H9 (cell line): ENCODE results near the gene TRIM7. TPM values are rescaled to one million over a fixed set of nuclear protein-coding genes. Genes with fewer than 3 reads are reported as not detected.

Experiments used
- DNase-seq: peaks from one replicate; pipeline ENCODE4 v3.0.0-alpha.2; 2017
- H2AFZ ChIP-seq: one replicate; pipeline ENCODE4 v1.6.1; 2013; ENCODE audit warnings: mild to moderate bottlenecking, low read length, control low read depth, moderate library complexity
- H2AK5ac ChIP-seq: 2 replicates; pipeline ENCODE4 v1.6.1; 2013; ENCODE audit warnings: low read length, control low read depth, mixed read lengths; ENCODE audit not compliant: insufficient read length
- H2BK120ac ChIP-seq: one replicate; pipeline ENCODE4 v1.6.1; 2013; ENCODE audit warnings: low read depth, mild to moderate bottlenecking, low read length, control low read depth, inconsistent platforms; ENCODE audit not compliant: poor library complexity, severe bottlenecking
- H2BK12ac ChIP-seq: 2 replicates; pipeline ENCODE4 v1.6.1; 2013; ENCODE audit warnings: low read length, control low read depth, mixed read lengths, low read depth; ENCODE audit not compliant: insufficient read length
- H2BK15ac ChIP-seq: 2 replicates; pipeline ENCODE4 v1.6.1; 2013; ENCODE audit warnings: low read depth, low read length, control low read depth
- H2BK20ac ChIP-seq: one replicate; pipeline ENCODE4 v1.6.1; 2013; ENCODE audit warnings: low read depth, mild to moderate bottlenecking, low read length, control low read depth, inconsistent platforms; ENCODE audit not compliant: poor library complexity, severe bottlenecking
- H2BK5ac ChIP-seq: 2 replicates; pipeline ENCODE4 v1.6.1; 2013; ENCODE audit warnings: low read length, control low read depth, mixed read lengths; ENCODE audit not compliant: insufficient read length
- H3K14ac ChIP-seq: 2 replicates; pipeline ENCODE4 v1.6.1; 2013; ENCODE audit warnings: low read length, control low read depth; ENCODE audit not compliant: insufficient read depth
- H3K18ac ChIP-seq: 2 replicates; pipeline ENCODE4 v1.6.1; 2013; ENCODE audit warnings: low read depth, mild to moderate bottlenecking, mixed read lengths, low read length, control low read depth; ENCODE audit not compliant: insufficient read length
- H3K23ac ChIP-seq: 2 replicates; pipeline ENCODE4 v1.6.1; 2013; ENCODE audit warnings: low read length, control low read depth, mixed read lengths, low read depth; ENCODE audit not compliant: insufficient read length
- H3K23me2 ChIP-seq: 2 replicates; pipeline ENCODE4 v1.6.1; 2013; ENCODE audit warnings: low read depth, mild to moderate bottlenecking, mixed read lengths, low read length, control low read depth; ENCODE audit not compliant: insufficient read length, poor library complexity, severe bottlenecking
- H3K27ac ChIP-seq: 2 replicates; pipeline ENCODE4 v1.5.1; 2013; ENCODE audit warnings: low read length, control low read depth, mixed read lengths, low read depth; ENCODE audit not compliant: insufficient read length
- H3K27me3 ChIP-seq: 2 replicates; pipeline ENCODE4 v1.6.1; 2013; ENCODE audit warnings: low read length, control low read depth, inconsistent platforms; ENCODE audit not compliant: insufficient read depth
- H3K4ac ChIP-seq: 2 replicates; pipeline ENCODE4 v1.6.1; 2013; ENCODE audit warnings: low read depth, mild to moderate bottlenecking, control low read depth, inconsistent platforms, low read length, moderate library complexity
- H3K4me1 ChIP-seq: 2 replicates; pipeline ENCODE4 v1.6.1; 2013; ENCODE audit warnings: low read length, control low read depth, inconsistent platforms; ENCODE audit not compliant: insufficient read depth
- H3K4me2 ChIP-seq: 2 replicates; pipeline ENCODE4 v1.6.1; 2013; ENCODE audit warnings: low read length, control low read depth, mixed read lengths; ENCODE audit not compliant: insufficient read length, insufficient read depth
- H3K56ac ChIP-seq: 2 replicates; pipeline ENCODE4 v1.6.1; 2013; ENCODE audit warnings: low read depth, mild to moderate bottlenecking, mixed read lengths, low read length, control low read depth; ENCODE audit not compliant: insufficient read length
- H3K79me1 ChIP-seq: 2 replicates; pipeline ENCODE4 v1.6.1; 2013; ENCODE audit warnings: low read depth, mild to moderate bottlenecking, moderate library complexity, low read length, control low read depth, inconsistent platforms; ENCODE audit not compliant: insufficient read depth, poor library complexity, severe bottlenecking
- H3K79me2 ChIP-seq: 2 replicates; pipeline ENCODE4 v1.6.1; 2013; ENCODE audit warnings: low read length, control low read depth, inconsistent platforms; ENCODE audit not compliant: insufficient read depth
- H3K9ac ChIP-seq: 2 replicates; pipeline ENCODE4 v1.6.1; 2013; ENCODE audit warnings: low read length, control low read depth, mixed read lengths; ENCODE audit not compliant: insufficient read length; ENCODE audit errors: extremely low read depth
- H3K9me3 ChIP-seq: one replicate; pipeline ENCODE4 v1.6.1; 2013; ENCODE audit warnings: low read depth, low read length, inconsistent platforms; ENCODE audit not compliant: control insufficient read depth
- H3T11ph ChIP-seq: one replicate; pipeline ENCODE4 v1.6.1; 2013; ENCODE audit warnings: mild to moderate bottlenecking, low read length, control low read depth, inconsistent platforms
- H4K20me1 ChIP-seq: one replicate; pipeline ENCODE4 v1.6.1; 2013; ENCODE audit not compliant: control insufficient read depth, insufficient read length, insufficient read depth
- H4K5ac ChIP-seq: 2 replicates; pipeline ENCODE4 v1.6.1; 2013; ENCODE audit warnings: low read depth, mild to moderate bottlenecking, mixed read lengths, low read length, control low read depth; ENCODE audit not compliant: insufficient read length
- H4K8ac ChIP-seq: replicated peaks from 2 replicates; pipeline ENCODE4 v1.6.1; 2013; ENCODE audit warnings: low read length, control low read depth, mixed read lengths, low read depth; ENCODE audit not compliant: insufficient read length
- H4K91ac ChIP-seq: 2 replicates; pipeline ENCODE4 v1.6.1; 2013; ENCODE audit warnings: low read depth, mild to moderate bottlenecking, moderate library complexity, mixed read lengths, low read length, control low read depth; ENCODE audit not compliant: insufficient read length
- H3K27ac Mint-ChIP-seq, 3 experiments: 2 replicates in 2 of 3; 3 replicates in 1 of 3; pipeline ENCODE4 v1.8.0; 2020 to 2021; ENCODE audit warnings: mixed read lengths in 3 of 3, mild to moderate bottlenecking in 1 of 3, moderate library complexity in 1 of 3
- H3K27me3 Mint-ChIP-seq: 2 replicates; pipeline ENCODE4 v1.8.0; 2021; ENCODE audit warnings: low read depth, mild to moderate bottlenecking, moderate library complexity, mixed read lengths
- H3K36me3 Mint-ChIP-seq, 3 experiments: 2 replicates in 2 of 3; 3 replicates in 1 of 3; pipeline ENCODE4 v1.8.0; 2020 to 2021; ENCODE audit warnings: low read depth in 3 of 3, mixed read lengths in 3 of 3; ENCODE audit not compliant: insufficient read depth in 1 of 3
- H3K4me1 Mint-ChIP-seq, 2 experiments: 2 replicates each; pipeline ENCODE4 v1.8.0; 2020; ENCODE audit warnings: mixed read lengths in 2 of 2
- H3K4me3 Mint-ChIP-seq, 2 experiments: 2 replicates in 1 of 2; 3 replicates in 1 of 2; pipeline ENCODE4 v1.8.0; 2020 to 2021; ENCODE audit warnings: mild to moderate bottlenecking in 2 of 2, mixed read lengths in 2 of 2, moderate library complexity in 1 of 2
- H3K9me3 Mint-ChIP-seq, 2 experiments: 2 replicates in 1 of 2; 3 replicates in 1 of 2; pipeline ENCODE4 v1.8.0; 2020; ENCODE audit warnings: mild to moderate bottlenecking in 2 of 2, mixed read lengths in 2 of 2, moderate library complexity in 1 of 2
- CTCF ChIP-seq: fragments of 200-600 bp; sonication (generic); conservative IDR thresholded peaks from 3 replicates; pipeline ENCODE4 v1.8.0; 2021; ENCODE audit warnings: antibody characterized with exemption, mild to moderate bottlenecking
- WGBS: extraction: QIAGEN DNeasy Blood & Tissue Kit; methylation state at CpG from one replicate; pipeline ENCODE4 v1.1.7; 2013; ENCODE audit warnings: missing lambda C conversion rate, low lambda C conversion rate, mixed read lengths; ENCODE audit not compliant: insufficient read length; ENCODE audit errors: extremely low coverage; 5-methylcytosine and 5-hydroxymethylcytosine counted together
- total RNA-seq: library from RNA; stranded (reverse); gene quantifications from 2 replicates; pipeline ENCODE4 v1.2.1, GENCODE V29; 2021

The TRIM7 gene
- total RNA-seq, 1 experiment from 2014 or later = not detected

DNA sequence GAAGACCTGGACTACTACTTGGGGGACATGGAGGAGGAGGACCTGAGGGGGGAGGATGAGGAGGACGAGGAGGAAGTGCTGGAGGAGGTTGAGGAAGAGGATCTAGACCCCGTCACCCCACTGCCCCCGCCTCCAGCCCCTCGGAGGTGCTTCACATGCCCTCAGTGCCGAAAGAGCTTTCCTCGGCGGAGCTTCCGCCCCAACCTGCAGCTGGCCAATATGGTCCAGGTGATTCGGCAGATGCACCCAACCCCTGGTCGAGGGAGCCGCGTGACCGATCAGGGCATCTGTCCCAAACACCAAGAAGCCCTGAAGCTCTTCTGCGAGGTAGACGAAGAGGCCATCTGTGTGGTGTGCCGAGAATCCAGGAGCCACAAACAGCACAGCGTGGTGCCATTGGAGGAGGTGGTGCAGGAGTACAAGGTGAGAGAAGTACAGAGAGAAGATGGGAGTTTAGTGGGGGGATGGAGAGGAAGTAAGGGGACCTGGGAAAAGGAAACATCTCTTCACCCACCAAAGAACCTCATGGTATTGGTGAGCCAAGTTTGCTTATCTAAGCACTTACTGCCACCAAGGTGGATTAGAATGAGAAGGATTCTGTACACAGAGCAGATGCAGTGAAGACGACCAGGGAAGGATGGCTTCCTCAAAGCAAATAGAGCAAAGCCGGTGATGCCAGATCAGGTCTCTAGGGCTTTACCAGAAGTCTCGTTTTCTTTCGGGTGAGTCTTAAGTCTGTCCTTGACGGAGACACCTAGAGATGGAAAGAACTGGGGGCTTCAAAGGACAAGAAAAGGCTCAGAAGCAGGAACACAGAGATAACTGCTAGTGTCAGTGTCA is 19.6 kb upstream of the TRIM7 start:
- H3K23me2 ChIP-seq = peaks cover 7% of the 10 kb centered on the region
- no peak overlapping the region for H4K8ac ChIP-seq
- peaks cover 3% of the 10 kb centered on the region for H3K79me1 ChIP-seq
- H2BK5ac ChIP-seq = no peak overlapping the region
- no peak overlapping the region for H2AK5ac ChIP-seq
- H3K18ac ChIP-seq = no peak overlapping the region
- no peak for DNase-seq
- H2BK20ac ChIP-seq = no peak overlapping the region
- peak overlapping the region; percentile 92 to 99 (median 96); a peak in 3 of 7 replicates for H3K27ac Mint-ChIP-seq
- no peaks in the 10 kb centered on the region for H3K9me3 ChIP-seq
- H3K27me3 ChIP-seq = no peaks in the 10 kb centered on the region
- no peak overlapping the region for H3K23ac ChIP-seq
- peaks cover 3 to 22% (median 7%) of the 10 kb centered on the region in 3 experiments; a peak in 5 of 7 replicates for H3K36me3 Mint-ChIP-seq
- peak overlapping the region; percentile 98 to 99 for H3K4me3 Mint-ChIP-seq
- H2BK120ac ChIP-seq = no peak overlapping the region
- H2BK15ac ChIP-seq = no peak overlapping the region
- no peak overlapping the region for H3K14ac ChIP-seq
- no peaks in the 10 kb centered on the region for H4K20me1 ChIP-seq
- H4K91ac ChIP-seq = no peak overlapping the region
- no peak overlapping the region for H3K27ac ChIP-seq
- H3K27me3 Mint-ChIP-seq = peaks cover 14% of the 10 kb centered on the region
- H3K4ac ChIP-seq = no peak overlapping the region
- WGBS = no CpG with 5 or more reads among the region's 22 CpGs
- peaks cover 15 to 21% of the 10 kb centered on the region in 2 experiments for H3K4me1 Mint-ChIP-seq
- no peak overlapping the region for H4K5ac ChIP-seq
- H3T11ph ChIP-seq = no peak overlapping the region
- no peak overlapping the region for H3K56ac ChIP-seq
- H2BK12ac ChIP-seq = no peak overlapping the region
- H3K4me1 ChIP-seq = no peaks in the 10 kb centered on the region
- TF ChIP-seq CTCF = no peak
- peak overlapping the region; percentile 79 for H3K4me2 ChIP-seq
- H3K9me3 Mint-ChIP-seq = peaks cover 0 to 5% of the 10 kb centered on the region in 2 experiments; a peak in 2 of 5 replicates
- H3K9ac ChIP-seq = peak overlapping the region; percentile 31
- H2AFZ ChIP-seq = no peak overlapping the region
- no peaks in the 10 kb centered on the region for H3K79me2 ChIP-seq
